NCI-H2171 treated with DMSO at 0.1 percent for 48 hours (cell line): ENCODE measurements around the gene ANO2.
"Not testable (repeated sequence)": the region's sequence is repeated elsewhere in the genome, so short reads cannot be mapped to it uniquely, and the experiment has no call there.

Experiments used
- DNase-seq: peaks from one replicate; lab custom pipeline; 2025; lab: John Stamatoyannopoulos, UW

ANO2 gene

DNA sequence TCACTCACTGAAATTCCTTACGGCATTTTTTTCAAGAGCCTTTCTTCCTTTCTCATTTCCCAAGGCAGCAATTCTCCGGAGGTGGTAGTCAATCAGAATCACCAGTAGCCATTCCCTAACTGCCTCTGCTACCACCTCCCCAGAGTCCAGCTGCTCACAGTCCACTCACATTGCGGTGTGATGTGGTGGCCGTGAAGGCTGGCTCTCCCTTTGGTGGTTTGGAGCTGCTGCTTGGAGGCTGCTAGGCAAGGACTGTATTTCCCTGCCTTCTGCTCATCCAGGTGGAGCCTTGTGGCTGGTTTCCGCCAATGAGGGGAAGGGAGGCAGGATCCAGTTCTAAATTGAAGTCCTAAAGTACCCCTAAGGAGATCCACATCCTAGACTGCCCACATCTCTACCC lies 222.0 kb downstream of the ANO2 start:
- no peak for DNase-seq

DNA sequence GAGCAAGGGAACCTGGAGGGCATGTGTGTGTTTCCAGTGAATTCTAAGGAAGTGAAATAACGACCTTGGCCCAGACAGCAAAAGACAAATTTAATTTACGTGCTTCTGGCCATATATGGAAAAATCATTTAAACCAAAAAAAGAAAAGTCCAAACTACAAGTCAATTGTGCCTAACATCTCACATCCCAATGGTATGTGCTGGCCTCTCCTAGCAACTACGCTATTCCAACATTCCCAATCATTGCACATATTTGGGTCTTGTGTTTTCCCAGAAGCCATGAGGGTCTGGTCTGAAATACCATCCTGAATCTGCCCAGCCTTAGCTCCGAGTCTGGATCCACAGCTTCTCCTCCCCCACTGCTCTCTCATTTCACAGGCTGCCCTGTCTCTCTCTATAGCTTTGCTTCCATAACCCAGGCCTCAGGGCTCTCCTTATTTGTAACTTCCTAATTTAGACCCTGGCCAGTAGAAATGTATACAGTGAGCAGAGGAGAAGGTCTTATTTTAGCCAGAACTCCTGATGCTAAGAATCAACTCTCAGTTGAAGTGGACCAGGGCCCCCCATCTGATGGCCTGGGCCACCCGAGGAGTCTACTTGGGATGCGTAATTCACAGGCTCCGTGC lies 224.6 kb downstream of the ANO2 start:
- DNase-seq, result no peak

DNA sequence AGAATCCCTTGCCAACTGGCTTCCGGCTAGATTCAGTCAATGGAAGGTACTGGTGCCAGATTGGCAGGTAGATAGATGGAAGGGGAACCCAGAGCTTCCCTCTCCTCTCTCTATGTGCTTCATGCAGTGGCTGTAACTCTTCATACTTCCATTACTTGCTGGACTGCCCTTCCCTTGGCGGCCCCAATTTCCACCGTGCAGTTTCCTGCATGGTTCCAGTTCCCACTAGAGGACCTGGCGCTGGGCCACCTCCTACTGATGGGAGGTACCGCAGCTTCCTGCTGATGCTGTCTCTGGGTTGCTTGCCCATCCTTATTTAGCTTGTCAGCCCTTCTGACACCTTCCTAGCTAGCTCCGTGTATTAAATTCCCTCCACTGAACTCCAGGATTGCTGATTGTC lies 226.4 kb downstream of the ANO2 start:
- DNase-seq, result no peak

DNA sequence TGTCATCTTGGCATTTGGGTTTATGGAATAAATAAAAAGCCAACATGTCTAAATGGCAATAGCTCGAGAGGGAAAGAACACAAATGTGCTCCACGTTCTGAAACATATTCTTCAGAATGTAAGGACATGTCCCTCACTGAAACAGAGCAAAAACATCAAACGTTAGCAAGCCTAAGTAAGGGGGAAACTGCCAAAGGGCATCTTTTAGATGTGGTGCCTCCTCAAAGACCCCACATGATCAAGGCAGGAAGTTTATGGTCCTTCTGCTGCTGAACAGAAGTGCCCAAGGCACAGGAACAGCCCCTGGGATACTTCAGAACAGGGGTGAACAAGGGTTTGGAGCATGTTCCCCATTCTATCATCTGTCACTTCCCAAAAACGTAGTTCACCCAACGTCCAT lies 227.0 kb downstream of the ANO2 start:
- DNase-seq, result no peak

DNA sequence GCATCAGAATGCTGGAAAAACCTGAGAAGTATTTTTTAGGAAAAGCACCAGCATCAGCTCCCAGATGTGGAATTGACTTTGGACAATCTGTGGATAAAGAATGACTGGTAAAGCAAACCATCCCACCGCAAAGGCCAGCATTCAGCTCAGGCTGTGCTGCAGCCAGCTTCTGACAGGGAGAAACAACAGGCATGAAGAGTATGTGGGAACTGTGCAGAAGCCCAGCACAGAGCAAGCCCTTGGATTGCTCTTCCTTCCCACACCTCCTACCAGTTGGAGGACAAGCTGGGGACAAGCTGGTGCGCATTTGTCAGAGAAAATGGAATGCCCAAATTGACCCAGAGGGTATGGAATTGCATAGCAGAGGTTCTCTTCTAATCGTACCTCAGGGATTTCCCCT lies 228.1 kb downstream of the ANO2 start:
- no peak for DNase-seq

DNA sequence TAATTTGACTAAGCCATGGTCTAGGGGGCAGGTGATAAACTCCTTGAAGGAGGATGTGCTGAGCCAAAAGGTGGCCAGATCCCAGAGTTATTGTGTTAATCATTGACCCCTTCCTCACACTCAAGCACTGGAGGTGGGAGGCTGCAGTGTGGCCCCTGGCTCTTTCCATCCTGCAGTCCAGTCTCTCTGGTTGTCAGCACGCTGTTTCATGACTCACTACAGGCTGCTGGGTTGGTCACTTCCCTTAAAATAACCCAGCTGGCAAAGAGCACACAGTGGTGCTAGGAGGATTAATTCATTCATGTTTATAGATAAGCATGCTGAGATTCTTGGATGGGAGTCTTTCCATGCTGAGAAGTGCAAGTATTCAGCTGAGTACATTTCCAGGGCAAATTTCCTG lies 228.9 kb downstream of the ANO2 start:
- no peak for DNase-seq

DNA sequence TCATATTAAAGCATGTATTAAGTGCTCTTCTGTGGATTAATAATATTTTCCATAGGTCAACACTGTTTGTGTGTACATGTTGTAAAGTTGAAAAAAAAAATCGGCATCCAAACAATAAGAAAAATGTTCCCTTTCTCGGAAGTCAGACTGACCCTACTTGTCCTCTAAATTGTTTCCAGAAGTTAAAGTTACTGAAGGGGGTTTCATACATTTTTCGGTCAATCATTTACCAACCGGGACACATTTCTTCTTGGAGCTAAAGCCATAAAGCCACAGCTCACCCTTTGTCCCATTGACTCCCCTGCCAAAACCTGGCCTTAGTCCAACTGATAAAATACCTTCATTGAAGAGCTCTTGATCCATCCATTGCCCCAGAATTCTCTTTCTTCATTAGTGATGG lies 230.0 kb downstream of the ANO2 start:
- DNase-seq, result no peak

DNA sequence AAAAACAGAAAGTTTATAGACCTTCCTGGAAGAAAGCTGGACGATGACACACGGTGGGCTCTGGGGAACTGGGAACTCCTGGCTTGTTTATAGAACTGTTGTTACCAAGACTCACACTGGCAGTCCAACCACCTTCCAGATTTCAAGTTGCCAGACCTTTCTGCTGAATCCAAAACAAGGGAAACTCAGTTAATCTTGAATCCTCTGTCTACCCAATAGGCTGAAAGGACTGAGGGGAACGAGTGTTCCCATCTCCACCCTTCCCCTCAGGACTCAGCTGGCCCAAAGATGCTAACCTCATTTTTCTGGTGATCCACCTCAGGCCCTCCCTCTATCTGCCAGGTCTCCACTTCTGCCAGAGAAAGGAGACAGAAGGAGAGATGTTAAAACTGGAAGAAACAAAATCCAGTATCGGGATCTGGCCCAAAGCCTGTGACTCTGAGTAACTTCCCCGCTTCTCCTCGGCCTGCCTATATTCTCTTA lies 231.4 kb downstream of the ANO2 start:
- DNase-seq, result no peak

DNA sequence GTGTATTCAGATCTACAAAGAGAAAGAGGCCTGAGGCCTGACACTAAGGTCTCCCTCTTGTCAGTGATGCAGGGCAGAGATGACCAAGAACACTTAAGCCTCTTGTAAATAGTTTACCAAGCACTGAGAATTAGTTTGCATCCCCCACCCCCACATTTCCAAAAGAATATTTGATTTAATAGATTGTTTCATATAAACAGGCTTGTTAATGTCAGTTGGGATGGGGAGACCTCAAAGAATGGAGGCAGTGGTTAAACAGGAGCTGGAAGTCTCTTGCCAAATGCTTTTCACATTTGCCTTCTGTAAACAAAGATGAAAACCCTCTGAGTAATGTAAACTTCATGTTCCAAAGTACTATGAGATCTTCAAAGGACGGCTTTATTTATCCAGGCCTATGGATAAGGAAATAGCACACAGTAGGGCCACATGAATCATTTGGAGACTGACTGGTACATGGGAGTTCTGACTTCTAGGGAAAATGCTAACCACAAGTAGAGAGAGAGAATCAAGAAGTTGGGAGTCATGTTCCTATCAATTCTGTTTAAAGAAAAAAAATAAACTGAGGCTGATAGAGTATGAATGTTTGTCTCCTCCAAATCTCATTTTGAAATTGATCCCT lies 234.7 kb downstream of the ANO2 start:
- DNase-seq, result no peak

DNA sequence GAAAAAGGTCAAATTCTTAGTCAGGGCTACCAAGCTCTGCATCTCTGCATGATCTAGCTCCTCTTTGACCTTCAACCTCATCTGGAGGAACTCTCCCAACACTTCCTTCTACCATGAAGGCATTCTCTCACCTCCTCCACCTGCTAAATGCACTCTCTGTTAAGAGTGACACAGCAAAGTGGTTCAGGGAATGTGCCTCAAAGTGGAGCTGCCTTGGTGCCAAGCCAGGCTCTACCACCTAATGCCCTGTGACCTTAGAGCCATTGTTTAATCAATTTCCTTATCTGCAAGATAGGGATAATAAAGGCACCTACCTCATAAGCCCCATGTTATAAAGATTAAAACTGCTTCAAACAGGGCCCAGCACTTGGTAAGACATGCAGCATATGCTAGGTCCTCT lies 236.7 kb downstream of the ANO2 start:
- DNase-seq, result no peak

DNA sequence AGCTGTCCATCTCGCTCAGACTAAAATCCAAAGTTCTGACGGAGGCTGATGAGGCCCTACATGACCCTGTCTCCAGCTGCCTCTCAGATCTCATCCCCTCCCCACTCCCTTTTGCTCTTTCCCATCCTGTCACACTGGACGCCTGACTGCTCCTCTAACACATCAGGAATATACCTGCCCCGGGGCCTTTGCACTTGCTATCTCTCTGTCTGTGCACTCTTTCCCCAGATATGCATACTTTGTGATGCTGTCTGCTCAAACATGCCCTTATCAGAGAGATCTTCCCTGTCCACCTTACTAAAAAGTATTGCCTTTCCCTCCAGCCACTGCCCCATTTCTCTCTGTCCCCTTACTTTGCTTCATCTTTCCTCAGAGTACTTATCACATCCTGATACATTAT lies 238.8 kb downstream of the ANO2 start:
- DNase-seq, result no peak

DNA sequence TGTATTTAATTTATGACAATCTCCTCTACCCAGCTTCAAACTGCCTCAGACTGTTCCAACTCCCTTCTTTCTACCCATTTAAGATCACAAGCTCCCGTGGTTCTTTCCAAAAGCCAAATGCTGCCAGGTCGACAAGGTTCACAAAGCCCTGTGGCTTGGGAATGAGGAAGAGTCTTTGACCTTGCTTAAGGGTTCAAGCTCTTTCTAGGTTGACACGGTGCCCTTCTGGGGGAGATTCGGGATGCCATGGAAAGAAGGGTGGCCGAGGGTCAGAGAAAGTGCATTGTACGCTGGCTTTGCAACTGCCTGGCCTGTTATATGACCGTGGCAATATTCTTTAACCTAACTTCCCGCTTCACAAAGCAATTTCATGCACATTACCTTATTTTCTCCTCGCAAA lies 239.3 kb downstream of the ANO2 start:
- DNase-seq, result no peak

DNA sequence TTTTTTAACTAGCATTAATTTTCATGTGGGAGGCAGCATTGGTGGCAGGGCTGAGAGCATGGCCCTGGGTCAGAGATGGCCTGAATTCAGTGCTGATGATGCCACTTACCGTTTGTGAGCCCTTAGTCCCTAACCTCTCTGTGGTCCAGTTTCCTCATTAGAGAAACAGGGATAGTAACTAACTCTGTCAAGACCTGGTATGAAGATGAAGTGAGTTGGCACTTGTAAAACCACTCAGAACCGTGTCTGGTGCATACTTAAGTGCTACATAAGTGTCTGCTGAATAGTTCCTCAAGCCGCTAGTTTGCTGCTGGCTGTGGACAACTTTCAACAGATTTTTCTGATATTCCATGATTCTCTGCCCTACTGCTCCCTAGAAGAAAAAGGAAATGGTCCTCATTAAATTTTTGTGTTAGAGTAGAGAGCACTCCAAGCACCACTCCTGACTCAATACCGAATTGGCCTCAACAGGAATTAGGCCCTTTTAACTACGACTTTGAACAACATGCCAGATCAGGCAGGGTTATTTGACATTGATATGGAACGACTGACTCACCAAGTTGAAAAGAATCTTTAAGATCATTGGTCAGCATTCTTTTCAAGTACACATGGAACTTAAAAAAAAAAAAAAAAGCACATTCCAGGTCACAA lies 250.2 kb downstream of the ANO2 start:
- no peak for DNase-seq

DNA sequence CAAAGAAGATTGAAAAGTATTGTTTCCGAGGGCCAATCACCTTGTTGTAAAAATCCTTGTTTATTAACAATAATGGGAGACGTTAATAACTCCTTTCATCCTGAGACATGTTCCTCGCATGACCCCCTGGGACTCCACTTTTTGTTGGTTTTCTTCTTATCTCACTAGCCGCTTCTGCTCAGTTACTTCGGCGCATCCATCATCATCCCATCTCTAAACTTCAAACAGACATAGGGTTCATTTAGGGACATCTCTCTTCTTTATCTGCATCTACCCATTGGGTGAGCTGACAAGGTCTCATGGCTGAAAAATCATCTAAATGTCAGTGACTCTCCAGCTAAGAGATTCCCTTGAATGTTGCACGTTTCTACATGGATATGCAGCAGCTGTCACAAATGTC lies 252.2 kb downstream of the ANO2 start:
- no peak for DNase-seq

DNA sequence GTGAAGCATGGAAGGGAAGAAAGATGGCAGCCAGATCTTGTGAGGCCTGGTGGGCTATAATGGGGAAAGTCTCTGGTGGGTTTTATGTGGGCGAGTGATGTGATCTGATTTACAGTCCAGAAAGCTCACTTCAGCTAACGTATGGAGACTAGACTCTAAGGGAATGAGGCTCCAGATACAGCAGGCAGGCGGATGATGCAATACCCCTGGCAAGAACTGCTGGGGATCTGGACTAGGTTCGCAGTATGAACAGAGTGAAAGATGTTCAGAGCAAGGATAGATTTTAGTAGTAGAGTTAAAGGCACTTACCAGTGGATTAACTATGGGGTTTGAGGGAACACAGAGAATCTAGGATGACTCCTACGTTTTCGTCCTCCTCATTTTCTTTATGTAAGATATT lies 253.1 kb downstream of the ANO2 start:
- DNase-seq, result no peak

DNA sequence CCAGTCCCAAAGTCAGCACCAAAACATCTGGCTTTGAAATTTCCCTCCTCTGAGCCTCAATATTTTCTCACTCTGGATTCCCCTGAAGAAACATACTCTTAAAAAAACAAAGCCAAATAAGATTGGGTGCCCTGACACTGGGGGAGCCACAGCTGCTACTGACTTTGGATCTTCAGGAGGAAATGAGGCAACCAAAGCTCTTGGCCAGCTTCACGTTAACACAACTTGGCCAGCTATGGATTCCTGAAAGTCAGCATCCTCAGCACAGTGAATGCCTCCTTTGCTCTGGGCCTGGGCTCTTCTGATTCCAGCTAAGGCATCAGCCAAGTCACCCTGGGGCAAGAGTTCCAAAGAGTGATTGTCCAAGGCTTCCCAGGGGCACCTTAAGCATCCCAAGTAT lies 254.8 kb downstream of the ANO2 start:
- no peak for DNase-seq

DNA sequence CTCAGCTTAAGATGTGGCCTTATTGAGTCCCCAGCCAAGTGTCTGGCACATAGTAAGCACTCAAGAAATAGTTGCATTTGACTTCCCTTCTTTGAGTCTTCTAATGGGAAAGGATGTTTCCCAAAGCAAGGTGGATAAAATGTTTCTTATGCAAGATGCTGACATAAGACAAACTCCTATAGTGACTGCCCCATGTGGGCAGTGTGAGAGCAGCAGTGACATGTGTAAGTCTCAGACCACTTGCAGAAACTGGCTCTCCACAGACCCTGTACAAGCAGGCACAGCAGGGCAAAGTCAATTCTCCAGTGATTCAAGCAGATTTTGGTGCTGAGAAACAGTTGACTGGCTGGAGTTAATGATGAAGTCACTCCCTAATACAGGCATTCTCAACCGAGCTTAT lies 255.3 kb downstream of the ANO2 start:
- DNase-seq, result no peak

DNA sequence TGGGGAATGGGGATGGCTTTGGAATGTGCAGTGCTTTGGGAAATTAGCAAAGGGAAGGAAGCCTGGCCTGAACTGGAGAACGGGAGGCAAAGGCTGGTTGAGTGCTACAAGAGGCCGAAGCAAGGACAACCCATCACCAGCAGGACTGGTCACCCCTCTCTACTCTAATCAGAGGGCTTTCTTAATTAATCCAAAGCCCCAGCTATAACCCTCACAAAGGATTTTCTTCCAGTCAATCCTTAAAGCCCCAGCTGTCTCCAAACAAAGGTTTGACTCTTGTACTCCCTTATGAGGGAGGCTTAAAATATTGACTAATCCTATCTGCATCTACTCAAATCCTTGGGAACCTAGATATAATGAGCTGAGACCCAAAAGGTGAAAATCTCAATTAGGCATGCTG lies 256.8 kb downstream of the ANO2 start:
- no peak for DNase-seq

DNA sequence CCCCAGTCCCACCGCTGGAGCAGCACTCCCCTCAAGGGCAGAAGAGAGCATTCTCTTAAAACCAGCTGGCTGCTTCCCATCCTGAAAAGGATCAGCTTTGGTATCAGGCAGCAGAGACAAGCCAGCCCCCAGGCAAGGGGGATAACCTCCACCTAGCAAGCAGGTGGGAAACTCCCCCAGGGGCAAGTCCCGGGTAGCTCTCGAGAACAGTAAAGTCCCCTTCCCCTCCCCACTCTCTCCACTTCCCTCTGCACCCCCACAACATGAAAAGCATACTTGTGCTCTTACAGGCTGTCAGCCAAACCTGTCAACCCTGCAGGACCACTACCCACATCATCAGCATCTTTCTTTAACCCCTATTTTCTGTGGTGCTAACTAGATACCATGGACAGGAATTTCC lies 259.1 kb downstream of the ANO2 start:
- DNase-seq, result no peak

DNA sequence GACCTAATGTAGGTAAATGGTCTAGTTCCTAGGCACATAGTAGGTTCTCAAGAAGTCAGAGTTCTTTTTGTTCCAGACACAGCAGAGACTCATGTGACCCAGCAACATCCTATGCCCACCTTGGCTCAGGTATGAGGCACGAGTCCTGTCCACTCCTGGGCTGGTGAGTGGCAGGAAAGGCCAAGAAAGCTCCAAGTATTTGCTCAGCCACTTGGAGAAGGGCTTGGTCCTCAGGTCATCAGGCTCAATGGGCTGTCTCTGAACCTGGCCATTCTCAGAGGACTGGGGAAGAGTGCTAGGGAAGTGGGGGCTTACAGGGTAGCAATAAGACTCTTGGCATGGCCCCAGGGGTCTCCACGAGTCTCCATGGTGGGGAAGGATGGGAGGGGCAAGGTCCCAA lies 260.1 kb downstream of the ANO2 start:
- DNase-seq, result no peak

DNA sequence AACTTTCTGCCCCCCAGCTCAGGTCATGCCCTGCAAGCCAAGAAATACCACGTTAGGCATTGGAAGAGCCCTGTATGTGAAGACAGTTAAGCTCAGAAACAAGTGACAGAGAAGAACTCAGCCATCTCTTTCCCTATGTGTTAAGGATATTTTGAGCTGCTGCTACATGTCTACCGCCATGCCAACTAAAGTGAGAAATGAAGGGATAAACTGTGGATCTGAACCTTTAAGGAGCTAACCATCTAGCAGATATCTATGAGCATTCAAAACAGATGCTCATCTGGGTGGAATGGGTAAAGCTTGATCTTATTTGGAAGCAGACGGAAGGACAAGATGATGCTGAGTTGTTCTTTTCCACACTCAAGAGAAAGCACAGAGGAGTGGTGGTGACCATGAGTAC lies 262.5 kb downstream of the ANO2 start:
- DNase-seq, result no peak

DNA sequence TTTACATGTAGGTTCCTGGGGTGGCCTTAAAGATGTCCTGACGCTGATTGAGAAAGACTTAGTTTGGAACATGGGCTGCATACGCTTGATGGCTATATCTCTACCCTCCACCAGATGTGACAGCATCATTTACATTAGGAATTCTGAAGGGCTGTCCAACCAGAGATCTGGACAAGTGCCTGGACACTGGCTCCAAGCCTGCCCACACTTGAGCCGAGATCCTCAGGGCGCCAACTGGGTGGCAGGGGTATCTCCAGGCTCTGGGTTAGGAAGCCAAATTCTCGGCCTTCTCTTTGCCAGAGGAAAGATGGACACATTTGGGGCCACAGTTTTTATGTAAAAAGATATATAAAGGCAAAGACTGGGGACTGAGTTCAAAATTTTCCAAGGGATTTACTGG lies 266.9 kb downstream of the ANO2 start:
- DNase-seq, result no peak

DNA sequence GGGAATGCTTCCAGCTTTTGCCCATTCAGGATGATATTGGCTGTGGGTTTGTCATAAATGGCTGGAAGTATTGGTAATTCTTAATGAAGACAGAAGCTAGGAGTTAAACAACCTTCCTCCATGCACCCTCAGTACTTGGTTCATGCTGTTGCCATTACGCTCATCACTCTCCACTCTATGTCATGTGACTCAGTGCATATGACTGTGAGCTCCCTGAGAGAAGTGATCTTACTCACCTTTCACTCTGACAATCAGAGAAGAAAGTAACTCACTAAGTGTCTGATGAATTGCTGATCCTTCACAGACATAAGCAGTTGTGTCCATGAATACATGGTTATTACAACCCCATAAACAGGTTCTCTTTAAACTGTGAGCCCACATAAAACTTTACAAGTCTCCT lies 275.4 kb downstream of the ANO2 start:
- not testable (repeated sequence) for DNase-seq

DNA sequence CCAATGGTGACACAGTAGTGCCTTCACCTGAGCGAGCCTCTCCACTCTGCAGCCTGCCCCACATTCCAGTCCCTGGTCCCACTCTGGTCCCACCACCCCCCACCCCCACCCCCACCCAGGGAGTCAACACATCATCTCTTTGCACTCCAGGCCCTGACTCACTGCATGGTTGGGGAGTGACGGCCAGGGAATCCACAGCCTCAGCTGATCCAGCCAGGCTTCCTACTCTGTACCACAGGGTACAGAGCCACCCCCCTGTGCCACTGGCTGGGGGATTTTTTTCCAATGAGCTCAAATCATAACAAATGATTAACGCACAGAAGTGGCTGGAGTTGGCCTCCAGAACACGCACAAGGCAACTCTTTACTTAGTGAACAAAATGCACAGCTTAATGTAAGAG lies 279.4 kb downstream of the ANO2 start:
- DNase-seq, result no peak
